Lower leg skin (tissue), 3 donors: ENCODE results near the gene DIP2C.

ENCODE experiments used
- POLR2A ChIP-seq, 2 donors: fragments of 450-650 bp; IDR thresholded peaks; one replicate each; pipeline ENCODE4 v1.6.1; 2016 to 2017; ENCODE audit warnings: antibody characterized with exemption in 2 of 2, mild to moderate bottlenecking in 1 of 2, moderate library complexity in 1 of 2
- TF ChIP-seq, protein P1 (sequence below), 3 donors: fragments of 450-650 bp; IDR thresholded peaks; one replicate each; pipeline ENCODE4 v1.5.1; 2016; ENCODE audit warnings: antibody characterized with exemption in 3 of 3, mild to moderate bottlenecking in 3 of 3, moderate library complexity in 2 of 3

DNA sequence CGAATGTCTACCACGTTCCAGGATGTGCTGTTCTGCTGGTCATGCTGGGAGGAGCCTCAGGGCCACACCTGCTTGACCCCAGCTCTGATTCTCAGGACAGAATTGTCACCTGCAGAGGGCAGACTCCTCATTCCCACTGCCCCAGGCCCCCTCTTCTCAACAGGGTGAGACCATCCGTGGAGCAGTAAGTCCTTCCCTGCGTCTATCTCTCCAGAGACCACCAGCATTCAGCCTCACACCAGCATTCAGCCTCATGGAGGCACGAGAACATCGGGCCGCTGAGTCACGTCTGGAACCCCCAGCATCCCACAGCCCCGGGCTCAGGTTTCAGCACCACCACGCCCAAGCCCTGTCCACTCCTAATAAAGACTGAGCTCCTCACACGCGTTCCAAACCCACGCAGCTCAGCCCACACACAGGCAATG, 273.4 kb downstream of the DIP2C start:
- TF ChIP-seq, protein P1, sequence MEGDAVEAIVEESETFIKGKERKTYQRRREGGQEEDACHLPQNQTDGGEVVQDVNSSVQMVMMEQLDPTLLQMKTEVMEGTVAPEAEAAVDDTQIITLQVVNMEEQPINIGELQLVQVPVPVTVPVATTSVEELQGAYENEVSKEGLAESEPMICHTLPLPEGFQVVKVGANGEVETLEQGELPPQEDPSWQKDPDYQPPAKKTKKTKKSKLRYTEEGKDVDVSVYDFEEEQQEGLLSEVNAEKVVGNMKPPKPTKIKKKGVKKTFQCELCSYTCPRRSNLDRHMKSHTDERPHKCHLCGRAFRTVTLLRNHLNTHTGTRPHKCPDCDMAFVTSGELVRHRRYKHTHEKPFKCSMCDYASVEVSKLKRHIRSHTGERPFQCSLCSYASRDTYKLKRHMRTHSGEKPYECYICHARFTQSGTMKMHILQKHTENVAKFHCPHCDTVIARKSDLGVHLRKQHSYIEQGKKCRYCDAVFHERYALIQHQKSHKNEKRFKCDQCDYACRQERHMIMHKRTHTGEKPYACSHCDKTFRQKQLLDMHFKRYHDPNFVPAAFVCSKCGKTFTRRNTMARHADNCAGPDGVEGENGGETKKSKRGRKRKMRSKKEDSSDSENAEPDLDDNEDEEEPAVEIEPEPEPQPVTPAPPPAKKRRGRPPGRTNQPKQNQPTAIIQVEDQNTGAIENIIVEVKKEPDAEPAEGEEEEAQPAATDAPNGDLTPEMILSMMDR (IDR thresholded peaks at IDR 0.05) = no peak
- TF ChIP-seq POLR2A (IDR thresholded peaks at IDR 0.05) = no peak
